ENCODE measurements around the gene MLXIP.
"Not testable (repeated sequence)": the region's sequence is repeated elsewhere in the genome, so short reads cannot be mapped to it uniquely, and the experiment has no call there.

The MLXIP gene

DNA sequence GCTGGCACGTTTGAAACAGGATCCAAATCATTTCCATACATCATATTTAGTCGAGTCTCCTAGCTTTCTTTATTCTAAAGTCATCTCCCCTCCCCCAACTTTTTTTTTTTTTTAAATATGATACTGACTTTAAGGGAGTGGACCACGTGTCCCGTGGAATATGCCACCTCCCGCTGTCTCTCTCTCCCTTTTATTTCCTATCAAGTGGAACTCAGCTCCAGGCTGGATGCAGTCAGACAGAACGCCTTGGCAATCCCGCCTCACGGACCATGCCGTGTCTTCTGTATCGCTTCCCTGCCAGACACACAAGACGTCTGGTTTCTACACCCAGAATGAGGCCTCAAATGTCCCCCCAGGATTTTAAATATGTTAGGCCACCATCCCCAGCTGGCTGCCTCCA, 35.6 kb upstream of the MLXIP start:
- no peak overlapping the region for H3K4me3 ChIP-seq (ENCODE audit: low read length)
- no peaks in the 10 kb centered on the region for H3K9me3 ChIP-seq (replicated peaks; ENCODE audit: low read length)
- no peaks in the 10 kb centered on the region for H3K4me1 ChIP-seq (ENCODE audit: control insufficient read depth, insufficient read depth, low read length)
- H3K36me3 ChIP-seq (ENCODE audit: insufficient read depth, low read length) = peaks cover 10% of the 10 kb centered on the region
- no peaks in the 10 kb centered on the region for H3K27me3 ChIP-seq (ENCODE audit: control insufficient read depth, insufficient read depth, low read length)
- no peak overlapping the region for H3K9ac ChIP-seq (ENCODE audit: low read depth, low read length)
- no peak overlapping the region for H3K4me2 ChIP-seq (ENCODE audit: low read length)

DNA sequence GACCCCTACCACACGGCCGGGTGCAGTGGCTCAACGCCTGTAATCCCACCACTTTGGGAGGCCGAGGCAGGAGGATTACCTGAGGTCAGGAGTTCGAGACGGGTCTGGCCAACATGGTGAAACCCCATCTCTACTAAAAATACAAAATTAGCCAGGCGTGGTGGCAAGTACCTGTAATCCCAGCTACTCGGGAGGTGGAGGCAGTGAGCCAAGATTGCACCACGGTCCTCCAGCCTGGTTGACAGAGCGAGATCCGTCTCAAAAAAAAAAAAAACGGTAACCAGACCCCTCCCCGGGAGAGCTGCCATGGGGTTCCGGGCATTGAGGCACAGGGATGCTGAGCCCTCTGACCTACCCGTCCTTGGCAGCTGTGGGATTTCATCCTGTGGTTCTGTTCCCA, 35.1 kb upstream of the MLXIP start:
- no peak overlapping the region for H3K4me3 ChIP-seq (ENCODE audit: low read length)
- H3K9ac ChIP-seq (ENCODE audit: low read depth, low read length) = no peak overlapping the region
- no peak overlapping the region for H3K4me2 ChIP-seq (ENCODE audit: low read length)
- no peaks in the 10 kb centered on the region for H3K9me3 ChIP-seq (replicated peaks; ENCODE audit: low read length)
- H3K36me3 ChIP-seq (ENCODE audit: insufficient read depth, low read length) = peaks cover 10% of the 10 kb centered on the region
- no peaks in the 10 kb centered on the region for H3K4me1 ChIP-seq (ENCODE audit: control insufficient read depth, insufficient read depth, low read length)
- no peaks in the 10 kb centered on the region for H3K27me3 ChIP-seq (ENCODE audit: control insufficient read depth, insufficient read depth, low read length)

- no peak overlapping the region for H3K4me3 ChIP-seq (ENCODE audit: low read length)
- no peaks in the 10 kb centered on the region for H3K9me3 ChIP-seq (replicated peaks; ENCODE audit: low read length)
- H3K36me3 ChIP-seq (ENCODE audit: insufficient read depth, low read length) = peaks cover 14% of the 10 kb centered on the region
- H3K4me2 ChIP-seq (ENCODE audit: low read length) = no peak overlapping the region
- H3K9ac ChIP-seq (ENCODE audit: low read depth, low read length) = no peak overlapping the region
- no peaks in the 10 kb centered on the region for H3K4me1 ChIP-seq (ENCODE audit: control insufficient read depth, insufficient read depth, low read length)
- H3K27me3 ChIP-seq (ENCODE audit: control insufficient read depth, insufficient read depth, low read length) = no peaks in the 10 kb centered on the region
Measured at GRCh38 chr12:122045262-122045661, 33.3 kb upstream of the MLXIP start.

DNA sequence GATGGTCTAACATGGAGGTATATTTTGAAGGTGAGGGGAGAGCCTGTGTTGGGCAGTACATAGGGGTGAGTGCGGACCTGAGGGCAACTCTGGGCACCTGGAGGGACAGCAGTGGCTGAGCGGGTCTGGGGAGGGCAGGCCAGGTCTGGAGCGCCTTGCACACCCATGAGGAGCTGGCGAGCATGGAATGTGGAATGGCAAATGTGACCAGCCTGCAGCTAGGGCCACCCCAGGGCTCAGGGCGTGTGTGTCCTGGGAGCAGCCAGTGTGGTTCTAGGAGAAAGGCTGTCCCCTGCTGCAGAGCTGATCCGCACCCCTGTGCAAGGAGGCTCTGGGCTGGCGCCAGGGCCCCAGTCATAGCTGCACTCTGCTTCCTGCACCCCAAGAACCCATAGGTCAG, 32.4 kb upstream of the MLXIP start:
- no peaks in the 10 kb centered on the region for H3K27me3 ChIP-seq (ENCODE audit: control insufficient read depth, insufficient read depth, low read length)
- H3K4me3 ChIP-seq (ENCODE audit: low read length) = no peak overlapping the region
- H3K4me2 ChIP-seq (ENCODE audit: low read length) = no peak overlapping the region
- no peaks in the 10 kb centered on the region for H3K9me3 ChIP-seq (replicated peaks; ENCODE audit: low read length)
- peaks cover 4% of the 10 kb centered on the region for H3K4me1 ChIP-seq (ENCODE audit: control insufficient read depth, insufficient read depth, low read length)
- H3K9ac ChIP-seq (ENCODE audit: low read depth, low read length) = no peak overlapping the region
- peaks cover 12% of the 10 kb centered on the region for H3K36me3 ChIP-seq (ENCODE audit: insufficient read depth, low read length)

DNA sequence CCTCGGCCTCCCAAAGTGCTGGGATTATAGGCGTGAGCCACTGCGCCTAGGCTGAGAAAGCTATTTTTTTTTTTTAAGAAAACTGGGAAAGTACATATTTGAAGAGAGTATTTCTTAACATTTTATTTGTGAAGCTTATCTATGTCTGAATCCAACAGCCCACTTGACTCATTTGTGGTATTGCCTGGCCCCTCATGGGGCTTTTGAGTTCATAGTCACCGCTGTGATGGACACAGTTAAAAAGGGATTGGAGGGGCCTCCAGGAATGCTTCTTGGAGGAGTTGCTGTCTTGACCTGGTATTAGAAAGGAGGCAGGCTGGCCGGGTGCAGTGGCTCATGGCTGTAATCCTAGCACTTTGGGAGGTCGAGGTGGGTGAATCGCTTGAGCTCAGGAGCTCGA, 30.4 kb upstream of the MLXIP start:
- no peak overlapping the region for H3K4me3 ChIP-seq (ENCODE audit: low read length)
- no peaks in the 10 kb centered on the region for H3K9me3 ChIP-seq (replicated peaks; ENCODE audit: low read length)
- H3K27me3 ChIP-seq (ENCODE audit: control insufficient read depth, insufficient read depth, low read length) = no peaks in the 10 kb centered on the region
- H3K4me1 ChIP-seq (ENCODE audit: control insufficient read depth, insufficient read depth, low read length) = peaks cover 9% of the 10 kb centered on the region
- H3K4me2 ChIP-seq (ENCODE audit: low read length) = no peak overlapping the region
- H3K9ac ChIP-seq (ENCODE audit: low read depth, low read length) = no peak overlapping the region
- H3K36me3 ChIP-seq (ENCODE audit: insufficient read depth, low read length) = peaks cover 12% of the 10 kb centered on the region

GRCh38 chr12:122049827-122050226, 28.7 kb upstream of the MLXIP start:
- Histone ChIP-seq H3K4me3 (ENCODE audit: low read length) (no peak overlapping the region), H3K9me3 (replicated peaks; ENCODE audit: low read length) (no peaks in the 10 kb centered on the region), H3K9ac (ENCODE audit: low read depth, low read length) (no peak overlapping the region), H3K4me2 (ENCODE audit: low read length) (no peak overlapping the region), H3K36me3 (ENCODE audit: insufficient read depth, low read length) (peaks cover 14% of the 10 kb centered on the region), H3K27me3 (ENCODE audit: control insufficient read depth, insufficient read depth, low read length) (no peaks in the 10 kb centered on the region), H3K4me1 (ENCODE audit: control insufficient read depth, insufficient read depth, low read length) (peaks cover 9% of the 10 kb centered on the region)

DNA sequence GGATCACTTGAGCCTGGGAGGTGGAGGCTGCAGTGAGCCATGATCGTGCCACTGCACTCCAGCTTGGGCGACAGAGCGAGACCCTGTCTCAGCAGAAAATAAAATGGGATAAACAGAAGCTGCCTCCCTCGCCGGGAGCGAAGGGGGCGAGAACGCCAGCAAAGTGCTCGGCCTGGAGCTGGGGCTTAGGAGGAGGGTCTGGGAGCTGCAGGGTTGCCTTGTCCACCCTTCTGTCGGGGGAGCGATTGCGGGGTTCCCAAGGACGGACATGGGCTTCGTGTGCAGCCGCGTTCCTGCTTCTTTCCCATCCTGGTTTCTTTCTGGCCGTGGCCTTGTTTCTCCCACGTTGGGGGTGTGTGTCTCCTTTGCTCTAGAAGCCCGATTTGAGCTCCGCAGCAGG, 27.9 kb upstream of the MLXIP start:
- Histone ChIP-seq H3K36me3 (ENCODE audit: insufficient read depth, low read length) (peaks cover 13% of the 10 kb centered on the region), H3K9ac (ENCODE audit: low read depth, low read length) (no peak overlapping the region), H3K4me3 (ENCODE audit: low read length) (no peak overlapping the region), H3K4me2 (ENCODE audit: low read length) (no peak overlapping the region), H3K4me1 (ENCODE audit: control insufficient read depth, insufficient read depth, low read length) (peaks cover 9% of the 10 kb centered on the region), H3K9me3 (replicated peaks; ENCODE audit: low read length) (no peaks in the 10 kb centered on the region), H3K27me3 (ENCODE audit: control insufficient read depth, insufficient read depth, low read length) (no peaks in the 10 kb centered on the region)

GRCh38 chr12:122051231-122051876, 27.2 kb upstream of the MLXIP start:
- peak overlapping the region; percentile 4 for H3K9ac ChIP-seq (ENCODE audit: low read depth, low read length)

DNA sequence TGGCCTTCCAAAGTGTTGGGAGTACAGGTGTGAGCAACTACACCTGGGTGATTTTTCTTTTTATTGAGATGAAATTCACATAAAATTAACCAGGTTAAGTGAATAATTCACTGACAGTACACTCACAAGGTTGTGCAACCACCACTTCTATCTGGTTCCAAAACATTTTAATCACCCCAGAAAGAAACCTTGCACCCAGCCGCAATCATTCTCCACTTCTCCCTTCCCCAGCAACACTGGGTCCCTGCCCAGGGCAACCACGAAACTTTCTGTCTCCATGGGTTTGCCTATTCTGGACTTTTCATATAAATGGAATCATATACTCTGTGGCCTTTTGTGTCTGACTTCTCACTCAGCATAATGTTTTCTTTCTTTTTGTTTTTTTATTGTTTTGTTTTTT, 26.3 kb upstream of the MLXIP start:
- Histone ChIP-seq H3K9me3 (replicated peaks; ENCODE audit: low read length) (no peaks in the 10 kb centered on the region), H3K4me2 (ENCODE audit: low read length) (no peak overlapping the region), H3K4me1 (ENCODE audit: control insufficient read depth, insufficient read depth, low read length) (peaks cover 9% of the 10 kb centered on the region), H3K4me3 (ENCODE audit: low read length) (no peak overlapping the region), H3K9ac (ENCODE audit: low read depth, low read length) (no peak overlapping the region), H3K27me3 (ENCODE audit: control insufficient read depth, insufficient read depth, low read length) (no peaks in the 10 kb centered on the region), H3K36me3 (ENCODE audit: insufficient read depth, low read length) (peaks cover 25% of the 10 kb centered on the region)

More at GRCh38 chr12:122051231-122051876, 27.2 kb upstream of the MLXIP start:
- H3K4me1 ChIP-seq (ENCODE audit: control insufficient read depth, insufficient read depth, low read length) = peaks cover 9% of the 10 kb centered on the region
- H3K4me2 ChIP-seq (ENCODE audit: low read length) = no peak overlapping the region
- H3K4me3 ChIP-seq (ENCODE audit: low read length) = no peak overlapping the region
- no peaks in the 10 kb centered on the region for H3K9me3 ChIP-seq (replicated peaks; ENCODE audit: low read length)
- H3K36me3 ChIP-seq (ENCODE audit: insufficient read depth, low read length) = peaks cover 16% of the 10 kb centered on the region
- no peaks in the 10 kb centered on the region for H3K27me3 ChIP-seq (ENCODE audit: control insufficient read depth, insufficient read depth, low read length)

GRCh38 chr12:122054842-122055520, 23.6 kb upstream of the MLXIP start:
- Histone ChIP-seq H3K36me3 (ENCODE audit: insufficient read depth, low read length) (peaks cover 36% of the 10 kb centered on the region), H3K4me1 (ENCODE audit: control insufficient read depth, insufficient read depth, low read length) (peaks cover 9% of the 10 kb centered on the region), H3K4me2 (ENCODE audit: low read length) (no peak overlapping the region), H3K4me3 (ENCODE audit: low read length) (no peak overlapping the region), H3K9ac (ENCODE audit: low read depth, low read length) (no peak overlapping the region), H3K9me3 (replicated peaks; ENCODE audit: low read length) (no peaks in the 10 kb centered on the region), H3K27me3 (ENCODE audit: control insufficient read depth, insufficient read depth, low read length) (no peaks in the 10 kb centered on the region)

DNA sequence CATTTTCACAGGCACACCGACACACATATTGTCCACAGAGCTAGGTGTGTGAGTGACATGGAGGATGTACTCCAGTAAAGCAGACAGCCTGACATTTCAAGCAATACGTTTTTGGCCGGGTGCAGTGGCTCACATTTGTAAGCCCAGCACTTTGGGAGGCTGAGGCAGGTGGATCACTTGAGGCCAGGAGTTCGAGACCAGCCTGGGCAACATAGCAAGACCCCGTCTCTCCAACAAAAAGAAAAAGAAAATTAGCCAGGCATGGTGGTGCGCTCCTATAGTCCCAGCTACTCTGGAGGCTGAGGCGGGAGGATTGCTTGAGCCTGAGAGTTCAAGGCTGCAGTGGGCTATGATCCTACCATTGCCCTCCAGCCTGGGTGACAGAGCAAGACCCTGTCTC, 22.1 kb upstream of the MLXIP start:
- peaks cover 42% of the 10 kb centered on the region for H3K36me3 ChIP-seq (ENCODE audit: insufficient read depth, low read length)
- not testable (repeated sequence) for H3K9me3 ChIP-seq (replicated peaks; ENCODE audit: low read length); H3K4me1 ChIP-seq (ENCODE audit: control insufficient read depth, insufficient read depth, low read length); H3K4me3 ChIP-seq (ENCODE audit: low read length); H3K4me2 ChIP-seq (ENCODE audit: low read length); H3K9ac ChIP-seq (ENCODE audit: low read depth, low read length); H3K27me3 ChIP-seq (ENCODE audit: control insufficient read depth, insufficient read depth, low read length)

All from skeletal muscle satellite cell (primary cell).